Gastrocnemius medialis (tissue), 4 donors: Measurements from ENCODE around the gene ETV6.

ENCODE experiments used
- CTCF ChIP-seq, 5 experiments: fragments of 450-650 bp in 3 of 5; fragments of 200-600 bp in 2 of 5; sonication (generic) in 2 of 5; IDR thresholded peaks in 4 of 5; conservative IDR thresholded peaks in 1 of 5; 1 replicate in 4 of 5; 2 replicates in 1 of 5; pipeline ENCODE4 v1.5.1; 2016 to 2019; ENCODE audit warnings: antibody characterized with exemption in 5 of 5, mild to moderate bottlenecking in 3 of 5, moderate library complexity in 3 of 5
- POLR2A ChIP-seq, 2 donors: fragments of 450-650 bp; IDR thresholded peaks; one replicate each; pipeline ENCODE4 v1.6.1; 2017; ENCODE audit warnings: antibody characterized with exemption in 2 of 2, mild to moderate bottlenecking in 2 of 2, moderate library complexity in 2 of 2

- TF ChIP-seq CTCF (IDR thresholded peaks at IDR 0.05 in 4 of 5, conservative IDR thresholded peaks at IDR 0.05 in 1 of 5) (no peak), POLR2A (IDR thresholded peaks at IDR 0.05) (no peak)
These were observed 65.2 kb downstream of the ETV6 start for GRCh38 chr12:11714626-11715025.
